GM10266 (cell line): Measurements from ENCODE around the gene RPS23.

Experiments
- DNase-seq: peaks from one replicate; pipeline ENCODE4 v3.0.0; 2012; ENCODE audit errors: extremely low spot score
- TF ChIP-seq, protein P1 (sequence below): IDR thresholded peaks from 2 replicates; pipeline ENCODE4 v1.5.1; 2012; ENCODE audit warnings: mild to moderate bottlenecking, low read depth; ENCODE audit not compliant: control insufficient read depth, insufficient read depth; ENCODE audit errors: missing control alignments

Gene RPS23

DNA sequence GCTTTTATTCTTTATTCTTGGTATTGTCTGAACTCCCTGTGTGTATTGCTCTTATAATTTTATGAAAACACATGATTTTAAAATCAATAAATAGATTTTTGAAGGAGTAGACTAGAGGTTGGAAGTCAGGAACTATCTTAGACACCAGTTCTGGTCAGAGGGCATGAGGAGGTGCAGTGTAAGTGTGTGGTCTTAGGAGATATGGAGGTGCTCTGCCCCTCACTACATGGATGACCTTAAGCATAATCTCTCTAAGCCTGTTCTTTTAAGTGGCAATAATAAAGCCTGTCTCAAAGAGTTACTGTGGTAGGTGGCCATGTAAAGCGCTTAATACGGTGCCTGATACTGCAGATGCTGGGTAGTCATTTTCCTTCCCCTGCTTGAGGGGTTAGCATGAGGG, 34.0 kb downstream of the RPS23 start:
- TF ChIP-seq, protein P1, sequence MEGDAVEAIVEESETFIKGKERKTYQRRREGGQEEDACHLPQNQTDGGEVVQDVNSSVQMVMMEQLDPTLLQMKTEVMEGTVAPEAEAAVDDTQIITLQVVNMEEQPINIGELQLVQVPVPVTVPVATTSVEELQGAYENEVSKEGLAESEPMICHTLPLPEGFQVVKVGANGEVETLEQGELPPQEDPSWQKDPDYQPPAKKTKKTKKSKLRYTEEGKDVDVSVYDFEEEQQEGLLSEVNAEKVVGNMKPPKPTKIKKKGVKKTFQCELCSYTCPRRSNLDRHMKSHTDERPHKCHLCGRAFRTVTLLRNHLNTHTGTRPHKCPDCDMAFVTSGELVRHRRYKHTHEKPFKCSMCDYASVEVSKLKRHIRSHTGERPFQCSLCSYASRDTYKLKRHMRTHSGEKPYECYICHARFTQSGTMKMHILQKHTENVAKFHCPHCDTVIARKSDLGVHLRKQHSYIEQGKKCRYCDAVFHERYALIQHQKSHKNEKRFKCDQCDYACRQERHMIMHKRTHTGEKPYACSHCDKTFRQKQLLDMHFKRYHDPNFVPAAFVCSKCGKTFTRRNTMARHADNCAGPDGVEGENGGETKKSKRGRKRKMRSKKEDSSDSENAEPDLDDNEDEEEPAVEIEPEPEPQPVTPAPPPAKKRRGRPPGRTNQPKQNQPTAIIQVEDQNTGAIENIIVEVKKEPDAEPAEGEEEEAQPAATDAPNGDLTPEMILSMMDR: no peak

DNA sequence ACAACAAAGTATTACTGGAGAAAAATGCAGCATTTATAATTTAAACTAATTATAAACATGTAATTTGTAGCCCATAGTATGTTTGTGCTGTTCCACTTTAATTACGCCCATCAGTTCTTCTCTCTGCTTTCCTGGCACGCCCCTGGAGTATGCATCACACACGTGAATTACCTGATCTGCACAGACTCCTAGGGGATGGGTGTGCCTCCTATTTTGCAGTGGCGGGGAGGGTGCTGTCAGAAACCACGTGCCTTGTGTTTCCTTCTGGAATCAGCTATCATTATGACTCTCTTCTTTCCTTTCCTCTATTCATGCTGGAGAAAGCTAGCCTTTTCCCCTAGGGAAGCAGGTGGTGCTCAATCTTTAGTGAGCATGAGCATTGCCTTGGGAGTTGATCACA, 43.3 kb downstream of the RPS23 start:
- no peak for DNase-seq
- TF ChIP-seq, protein P1: no peak

More for the DNA sequence above, 34.0 kb downstream of the RPS23 start:
- no peak for DNase-seq

DNA sequence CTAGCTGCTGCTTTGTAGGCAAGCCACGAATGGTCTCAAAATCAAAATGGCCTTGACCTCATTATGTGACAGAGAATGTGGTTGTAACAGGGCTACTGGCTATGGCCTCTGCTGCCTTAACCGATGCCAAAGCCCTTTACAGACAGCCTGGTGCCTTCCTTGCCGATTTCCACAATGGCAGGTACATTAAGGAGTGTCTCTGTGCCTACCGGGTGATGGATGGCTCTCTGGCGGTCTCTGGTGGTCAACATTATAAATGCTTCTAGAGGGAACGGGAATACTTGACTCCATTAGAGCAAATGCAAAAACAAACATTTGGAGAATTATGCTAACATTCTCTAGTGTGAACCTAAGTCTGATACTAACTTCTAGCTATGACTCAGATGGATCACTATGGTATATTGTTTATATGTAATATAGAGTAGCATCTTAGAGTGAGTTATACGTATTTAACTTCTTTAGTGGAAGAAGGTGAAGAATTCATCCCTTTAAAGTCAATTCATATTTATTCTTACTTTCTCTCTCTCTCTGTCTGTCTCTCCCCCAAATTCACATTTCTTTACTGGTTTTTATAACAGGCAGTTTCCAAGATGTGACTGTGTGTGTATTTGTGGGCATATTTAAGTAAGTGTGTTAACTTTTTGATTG, 52.5 kb downstream of the RPS23 start:
- TF ChIP-seq, protein P1: peak; percentile 71
- DNase-seq: peak; percentile 51
